Kidney (tissue), 14 donors: ENCODE data around the gene ABTB2. TPM values are rescaled to one million over a fixed set of nuclear protein-coding genes. Genes with fewer than 3 reads are reported as not detected.

ENCODE experiments used
- DNase-seq, 5 donors: peaks; one replicate each; pipeline ENCODE4 v3.0.0-alpha.2; 2013 to 2020
- FAIRE-seq: peaks from 2 replicates; lab custom pipeline; 2012; peaks lifted over from hg19 to GRCh38; lab: Jason Lieb, UNC
- H3K27ac ChIP-seq, 2 donors: one replicate each; pipeline ENCODE4 v1.7.0; 2013; ENCODE audit warnings: low read depth in 2 of 2, low read length in 2 of 2, inconsistent platforms in 1 of 2
- H3K27me3 ChIP-seq: one replicate; pipeline ENCODE4 v1.7.1; 2013; ENCODE audit warnings: low read length, inconsistent platforms; ENCODE audit not compliant: control insufficient read depth, insufficient read depth
- H3K36me3 ChIP-seq, 3 donors: one replicate each; pipeline versions ENCODE4 v1.7.0 to v1.7.1; 2013; ENCODE audit warnings: low read length in 3 of 3, control low read depth in 1 of 3, inconsistent platforms in 1 of 3; ENCODE audit not compliant: insufficient read depth in 3 of 3, control insufficient read depth in 2 of 3
- H3K4me1 ChIP-seq, 3 donors: one replicate each; pipeline versions ENCODE4 v1.7.0 to v1.7.1; 2013; ENCODE audit warnings: low read length in 3 of 3, inconsistent platforms in 1 of 3, low read depth in 1 of 3; ENCODE audit not compliant: control insufficient read depth in 2 of 3, insufficient read depth in 2 of 3
- H3K4me3 ChIP-seq, 3 donors: one replicate each; pipeline versions ENCODE4 v1.7.0 to v1.8.1; 2013; ENCODE audit warnings: low read length in 3 of 3, control low read depth in 1 of 3, inconsistent platforms in 1 of 3
- H3K9ac ChIP-seq, 3 donors: one replicate each; pipeline versions ENCODE4 v1.7.0 to v1.7.1; 2013; ENCODE audit warnings: low read length in 3 of 3, control low read depth in 1 of 3, inconsistent platforms in 1 of 3
- H3K9me3 ChIP-seq, 3 donors: one replicate each; pipeline versions ENCODE4 v1.7.0 to v1.7.1; 2013; ENCODE audit warnings: low read length in 3 of 3, control low read depth in 1 of 3, inconsistent platforms in 1 of 3; ENCODE audit not compliant: control insufficient read depth in 2 of 3, insufficient read depth in 1 of 3
- CTCF ChIP-seq: IDR thresholded peaks from 3 replicates; pipeline ENCODE4 v1.5.1; 2012; ENCODE audit warnings: mild to moderate bottlenecking, moderate library complexity, borderline replicate concordance; ENCODE audit not compliant: insufficient read depth; ENCODE audit errors: extremely low read depth
- intact Hi-C: fragments of 100-400 bp; cut with DNase I; formaldehyde crosslinking; loops from one replicate; pipeline ENCODE4 v1.11.1; 2022
- polyA plus RNA-seq: library from polyadenylated mRNA; stranded (reverse); fragments of 350-450 nt; fragmentation: Illumina TruSeq; extraction: RNeasy Lipid Tissue Mini Kit (QIAGEN cat#74804); gene quantifications from one replicate; pipeline ENCODE4 v1.2.3, GENCODE V29; 2014; ENCODE audit warnings: low read depth, low replicate concordance; ENCODE audit not compliant: insufficient read depth
- total RNA-seq: library from RNA; stranded (reverse); fragmentation: NEBNext Ultra II Directional; extraction: Animal tissue kit (Norgen Biotek cat#: 25700); gene quantifications from one replicate; pipeline ENCODE4 v1.2.1, GENCODE V29; 2021
- donor health status: control.
- donor health status: control.
- donor health status: control.
- donor health status: control.
- donor health status: control.
- donor health status: DM: yes; HTN: yes; CAD: no.
- donor health status: Normal renal cell carcinoma (clear cell type).

ABTB2 gene
- total and polyA plus RNA-seq, 2 donors from 2014 or later = 7.6 to 22.1 TPM

GRCh38 chr11:34157163-34157562, 200.6 kb downstream of the ABTB2 start:
- H3K9ac ChIP-seq = no peak overlapping the region
- no peak for TF ChIP-seq CTCF
- H3K36me3 ChIP-seq = peaks cover 0 to 19% (median 2%) of the 10 kb centered on the region in 3 donors
- H3K4me3 ChIP-seq = no peak overlapping the region
- FAIRE-seq (no peak), DNase-seq (no peak)
- no peak overlapping the region for H3K27ac ChIP-seq
- no peaks in the 10 kb centered on the region for H3K27me3 ChIP-seq
- intact Hi-C loops = no loop called here
- H3K4me1 ChIP-seq = peaks cover 0 to 4% (median 0%) of the 10 kb centered on the region in 3 donors
- no peaks in the 10 kb centered on the region for H3K9me3 ChIP-seq

DNA sequence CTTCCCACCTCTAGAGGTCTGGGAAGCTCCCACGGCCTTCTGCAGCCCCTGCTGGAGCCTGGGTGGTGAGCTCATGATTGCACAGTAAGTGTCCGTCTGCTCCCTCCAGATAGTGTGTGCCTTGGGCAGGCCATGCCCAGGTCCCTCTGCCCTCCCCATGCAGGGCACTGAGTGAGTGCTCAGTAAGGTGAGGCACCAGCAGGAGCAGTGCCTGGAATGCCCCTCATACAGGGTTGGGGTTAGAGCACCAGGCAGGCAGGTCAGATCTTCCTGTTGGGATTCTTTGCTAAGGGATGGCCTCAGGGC, 202.1 kb downstream of the ABTB2 start:
- H3K27ac ChIP-seq = no peak overlapping the region
- intact Hi-C loops = no loop called here

DNA sequence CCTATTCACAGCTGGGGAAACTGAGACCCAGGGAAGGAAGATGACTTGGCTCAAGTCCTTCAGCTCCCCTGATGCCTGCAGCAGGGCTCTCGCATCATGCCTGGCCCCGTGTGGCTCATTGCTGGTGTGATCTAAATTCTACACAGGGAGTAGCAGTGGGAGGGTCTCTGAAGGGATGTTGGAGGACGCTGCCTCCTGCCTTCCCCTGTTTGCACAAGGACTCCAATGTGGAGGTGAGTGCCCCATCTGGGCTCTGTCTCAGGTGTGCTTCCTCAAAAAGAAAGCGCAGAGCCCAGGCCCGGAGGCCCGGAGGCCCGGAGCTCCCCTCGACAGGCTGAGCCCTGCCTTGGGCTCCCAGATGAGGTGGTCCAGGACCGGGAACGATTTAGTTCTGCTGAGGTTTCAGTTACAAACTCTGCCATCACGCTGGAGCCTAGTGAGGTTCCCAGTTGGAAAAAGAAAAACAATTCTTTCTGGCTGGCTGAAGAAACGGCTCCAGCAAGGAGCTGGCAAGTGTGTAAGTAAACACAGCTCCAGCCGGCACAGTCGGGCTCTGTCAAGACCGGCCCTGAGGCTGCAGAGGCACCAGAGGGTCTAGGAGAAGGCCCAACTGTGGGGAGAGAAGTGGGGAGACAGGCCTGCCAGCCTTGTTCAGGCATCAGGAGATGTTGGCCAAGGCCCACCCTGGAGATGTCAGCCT, 202.6 kb downstream of the ABTB2 start:
- TF ChIP-seq CTCF = no peak
- Histone ChIP-seq H3K36me3 (peaks cover 0 to 16% (median 7%) of the 10 kb centered on the region in 3 donors), H3K4me3 (no peak overlapping the region), H3K27me3 (no peaks in the 10 kb centered on the region), H3K4me1 (peaks cover 0 to 4% (median 0%) of the 10 kb centered on the region in 3 donors), H3K27ac (no peak overlapping the region), H3K9ac (no peak overlapping the region), H3K9me3 (no peaks in the 10 kb centered on the region)
- FAIRE-seq (no peak), DNase-seq (peak in 1 of 5 donors; percentile 63)
- intact Hi-C loops = no loop called here

More for the DNA sequence above, 202.1 kb downstream of the ABTB2 start:
- no peak for TF ChIP-seq CTCF
- Histone ChIP-seq H3K9me3 (no peaks in the 10 kb centered on the region), H3K36me3 (peaks cover 0 to 16% (median 2%) of the 10 kb centered on the region in 3 donors), H3K27me3 (no peaks in the 10 kb centered on the region), H3K4me3 (no peak overlapping the region), H3K4me1 (peaks cover 0 to 4% (median 0%) of the 10 kb centered on the region in 3 donors), H3K9ac (no peak overlapping the region)
- DNase-seq (no peak), FAIRE-seq (no peak)
